Panc1 (cell line): ENCODE results near the gene NUP210L.

Experiments
- CTCF ChIP-seq: fragments of 450-650 bp; IDR thresholded peaks from 2 replicates; pipeline ENCODE4 v1.5.1; 2017; ENCODE audit warnings: mild to moderate bottlenecking
- POLR2AphosphoS5 ChIP-seq: IDR thresholded peaks from 2 replicates; pipeline ENCODE4 v1.6.1; 2012; ENCODE audit warnings: mild to moderate bottlenecking, low read depth, low read length, moderate library complexity
- REST ChIP-seq, 2 experiments: IDR thresholded peaks; 2 replicates each; pipeline ENCODE4 v1.6.1; 2011 to 2012; ENCODE audit warnings: low read depth in 2 of 2, control low read depth in 1 of 2, low read length in 1 of 2, mild to moderate bottlenecking in 1 of 2, moderate library complexity in 1 of 2; ENCODE audit not compliant: insufficient read depth in 1 of 2
- TCF7L2 ChIP-seq: IDR thresholded peaks from 2 replicates; pipeline ENCODE4 v1.6.1; 2011; ENCODE audit warnings: mild to moderate bottlenecking, low read depth, low read length, inconsistent platforms

GRCh38 chr1:153946622-153947241, 208.1 kb downstream of the NUP210L start, which contains the start of gene DENND4B:
- peak; percentile 99 for TF ChIP-seq CTCF
- TF ChIP-seq REST (IDR thresholded peaks at IDR 0.05; ENCODE audit: insufficient read depth in 1 of 2, low read depth in 2 of 2, low read length in 1 of 2) = no peak
- no peak for TF ChIP-seq TCF7L2
- peak; percentile 45; the same call in 1 of the 2 replicates for TF ChIP-seq POLR2AphosphoS5
